Upper lobe of left lung (tissue), 4 donors: ENCODE data around the gene RUNX2.

Experiments used
- EP300 ChIP-seq, 4 donors: sonication (generic); formaldehyde crosslinking; IDR thresholded peaks; one replicate each; pipeline ENCODE4 v1.5.1; 2017; ENCODE audit warnings: antibody characterized with exemption in 4 of 4, control low read depth in 2 of 4
- POLR2A ChIP-seq, 4 donors: fragments of 450-650 bp; IDR thresholded peaks; one replicate each; pipeline ENCODE4 v1.5.1; 2016 to 2017; ENCODE audit warnings: antibody characterized with exemption in 4 of 4, mild to moderate bottlenecking in 2 of 4
- POLR2AphosphoS5 ChIP-seq, 2 donors: sonication (generic); formaldehyde crosslinking; IDR thresholded peaks; one replicate each; pipeline ENCODE4 v1.5.1; 2017; ENCODE audit warnings: antibody characterized with exemption in 2 of 2

- no peak for TF ChIP-seq POLR2A (IDR thresholded peaks at IDR 0.05)
- TF ChIP-seq EP300 (IDR thresholded peaks at IDR 0.05) = no peak
- no peak for TF ChIP-seq POLR2AphosphoS5 (IDR thresholded peaks at IDR 0.05)
These were observed 134.3 kb downstream of the RUNX2 start for GRCh38 chr6:45462190-45463134.
